NT2/D1 (cell line): ENCODE results near the gene KIF4A.

Source experiments
- SUZ12 ChIP-seq: IDR thresholded peaks from 2 replicates; pipeline ENCODE4 v1.6.1; 2011; ENCODE audit not compliant: insufficient read length, insufficient read depth; ENCODE audit errors: extremely low read depth
- YY1 ChIP-seq: IDR thresholded peaks from 2 replicates; pipeline ENCODE4 v1.6.1; 2011; ENCODE audit not compliant: insufficient read length, insufficient read depth
- ZNF274 ChIP-seq: IDR thresholded peaks from 2 replicates; pipeline ENCODE4 v1.6.1; 2011; ENCODE audit warnings: mild to moderate bottlenecking, low read depth, low read length

DNA sequence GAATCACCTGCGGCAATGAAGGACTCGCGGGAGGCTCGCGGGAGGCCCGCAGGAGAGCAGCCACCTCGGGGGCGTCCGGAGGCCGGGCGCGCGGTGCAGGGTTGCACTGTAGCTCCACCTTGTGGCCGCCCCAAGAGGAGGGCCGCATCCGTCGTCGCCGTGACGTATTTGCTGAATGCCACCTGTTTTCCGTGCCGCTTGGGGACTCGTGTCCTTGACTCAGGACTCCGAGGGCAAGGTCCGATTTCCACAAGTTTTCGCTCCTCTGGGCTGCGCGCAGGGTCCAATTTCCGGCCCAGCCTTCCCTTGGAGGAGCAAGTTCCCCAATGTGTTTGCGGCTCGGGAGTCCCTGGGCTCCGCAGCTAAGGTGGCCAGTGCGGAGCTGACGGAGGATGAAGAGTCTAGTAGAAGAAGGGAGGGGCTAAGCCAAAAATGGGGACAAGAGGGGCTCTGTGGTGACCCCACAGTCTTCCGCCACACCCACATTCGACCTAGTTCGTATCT, 144.0 kb downstream of the KIF4A start:
- no peak for TF ChIP-seq ZNF274
- no peak for TF ChIP-seq SUZ12
- no peak for TF ChIP-seq YY1
